GM12865 (cell line): ENCODE measurements around the gene RUFY4.
A peak's percentile ranks its signal among the peaks of the same experiment; 100 is the strongest.

Experiments used
- DNase-seq: peaks from one replicate; pipeline ENCODE4 v3.0.0; 2010; ENCODE audit warnings: low read depth
- H3K4me3 ChIP-seq: 2 replicates; pipeline ENCODE4 v1.5.1; 2011; ENCODE audit warnings: mild to moderate bottlenecking, low read depth, low read length, control low read depth
- CTCF ChIP-seq: IDR thresholded peaks from 2 replicates; pipeline ENCODE4 v1.5.1; 2011; ENCODE audit warnings: low read length, control low read depth, low read depth, inconsistent platforms; ENCODE audit not compliant: insufficient read depth; ENCODE audit errors: missing control alignments

RUFY4 gene

GRCh38 chr2:218068721-218069334 lies at the start of gene RUFY4:
Gene RUFY4 (plus strand): TSS chr2:218069253. CDS start chr2:218070606, 1,353 bp downstream.
- DNase-seq = peak; percentile 83
- peak within 1 kb of the TSS; percentile 43 for H3K4me3 ChIP-seq
- peak; percentile 69 for TF ChIP-seq CTCF

GRCh38 chr2:218019411-218020060 lies 49.5 kb upstream of the RUFY4 start:
- no peak for DNase-seq
- no peak for TF ChIP-seq CTCF
- no peak overlapping the region for H3K4me3 ChIP-seq

GRCh38 chr2:218020281-218020680 lies 48.8 kb upstream of the RUFY4 start:
- no peak overlapping the region for H3K4me3 ChIP-seq
- TF ChIP-seq CTCF = no peak

GRCh38 chr2:218020966-218021535 lies 48.0 kb upstream of the RUFY4 start:
- no peak for TF ChIP-seq CTCF
- DNase-seq = no peak
- H3K4me3 ChIP-seq = no peak overlapping the region

More at GRCh38 chr2:218020281-218020680, 48.8 kb upstream of the RUFY4 start:
- no peak for DNase-seq

- H3K4me3 ChIP-seq = no peak overlapping the region
- DNase-seq = no peak
- TF ChIP-seq CTCF = no peak
Observed at GRCh38 chr2:218021536-218022071, 47.4 kb upstream of the RUFY4 start.

GRCh38 chr2:218022131-218022850 lies 46.8 kb upstream of the RUFY4 start:
- no peak for TF ChIP-seq CTCF
- H3K4me3 ChIP-seq = no peak overlapping the region
- no peak for DNase-seq
